NK-92 (cell line): ENCODE measurements around the gene TCN2.
"Not testable (repeated sequence)": the region's sequence is repeated elsewhere in the genome, so short reads cannot be mapped to it uniquely, and the experiment has no call there.

Experiments
- DNase-seq: peaks from one replicate; lab custom pipeline; 2025; ENCODE audit not compliant: unreplicated experiment; lab: John Stamatoyannopoulos, UW

The TCN2 gene

GRCh38 chr22:30609260-30610185 is 2.5 kb downstream of the TCN2 start:
- DNase-seq: no peak

GRCh38 chr22:30610299-30610698 is 3.3 kb downstream of the TCN2 start:
- DNase-seq: no peak

GRCh38 chr22:30611197-30611596 is 4.2 kb downstream of the TCN2 start:
- DNase-seq: no peak

- DNase-seq: no peak
Measured at GRCh38 chr22:30612789-30613188, 5.8 kb downstream of the TCN2 start.

- DNase-seq: no peak
Measured at GRCh38 chr22:30614268-30614667, 7.3 kb downstream of the TCN2 start.

- no peak for DNase-seq
Measured at GRCh38 chr22:30614879-30615278, 7.9 kb downstream of the TCN2 start.

- DNase-seq: no peak
Measured at GRCh38 chr22:30615543-30615954, 8.6 kb downstream of the TCN2 start.

- DNase-seq: no peak
Measured at GRCh38 chr22:30617819-30618218, 10.8 kb downstream of the TCN2 start.

GRCh38 chr22:30619909-30620308 is 12.9 kb downstream of the TCN2 start:
- not testable (repeated sequence) for DNase-seq

- DNase-seq: no peak
Measured at GRCh38 chr22:30626413-30626812, 19.4 kb downstream of the TCN2 start.

GRCh38 chr22:30627471-30627870 is 20.5 kb downstream of the TCN2 start:
- DNase-seq: no peak

- DNase-seq: no peak
Measured at GRCh38 chr22:30628491-30628890, 21.5 kb downstream of the TCN2 start.

GRCh38 chr22:30631469-30631868 is 24.5 kb downstream of the TCN2 start:
- DNase-seq: not testable (repeated sequence)

- peak; percentile 24 for DNase-seq
Measured at GRCh38 chr22:30634471-30635233, 27.7 kb downstream of the TCN2 start.

GRCh38 chr22:30635273-30636225 is 28.6 kb downstream of the TCN2 start, which contains the start of gene SLC35E4:
Gene SLC35E4 (plus strand): TSS chr22:30635781. CDS start chr22:30636451, 670 bp downstream.
- peak; percentile 64 for DNase-seq

GRCh38 chr22:30636226-30637077 is 29.5 kb downstream of the TCN2 start:
- no peak for DNase-seq

- no peak for DNase-seq
Measured at GRCh38 chr22:30637701-30638114, 30.7 kb downstream of the TCN2 start.

GRCh38 chr22:30640361-30640760 is 33.4 kb downstream of the TCN2 start:
- DNase-seq: no peak

GRCh38 chr22:30640839-30641430 is 34.0 kb downstream of the TCN2 start:
- no peak for DNase-seq
